ENCODE data around the gene POFUT2.

The POFUT2 gene

DNA sequence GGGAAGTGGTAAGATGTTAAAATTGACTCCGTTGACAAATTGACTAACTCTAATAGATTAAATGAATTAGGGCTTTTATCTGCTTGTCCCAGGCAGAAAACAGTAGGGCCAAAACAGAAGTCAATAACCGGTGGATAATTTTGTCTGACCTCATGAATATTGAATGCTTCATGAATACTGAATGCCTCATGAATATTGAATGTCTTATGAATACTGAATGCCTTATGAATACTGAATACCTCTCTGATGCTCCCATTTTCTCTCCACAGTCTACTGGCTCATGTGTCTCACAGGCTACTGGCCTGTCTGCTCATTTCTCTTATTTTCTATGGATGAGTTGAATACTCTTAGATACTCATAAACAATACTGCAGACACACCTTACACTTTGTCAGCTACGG lies 56.0 kb downstream of the POFUT2 start:
- H3K4me3 ChIP-seq (ENCODE audit: insufficient read depth, low read depth, low read length, poor library complexity, severe bottlenecking), result no peak overlapping the region
- H3K27me3 ChIP-seq (replicated peaks; ENCODE audit: control insufficient read depth, insufficient read depth, low read length, poor library complexity, severe bottlenecking), result no peaks in the 10 kb centered on the region
- H3K9me3 ChIP-seq (ENCODE audit: control insufficient read depth, low read length), result no peaks in the 10 kb centered on the region
- peaks cover 23% of the 10 kb centered on the region for H3K4me1 ChIP-seq (ENCODE audit: control insufficient read depth, insufficient read depth, low read length, poor library complexity, severe bottlenecking)
- no peaks in the 10 kb centered on the region for H3K36me3 ChIP-seq (ENCODE audit: control insufficient read depth, insufficient read depth, low read length)
- DNase-seq, result no peak
- no peak overlapping the region for H3K27ac ChIP-seq (ENCODE audit: insufficient read depth, low read length, poor library complexity, severe bottlenecking)

DNA sequence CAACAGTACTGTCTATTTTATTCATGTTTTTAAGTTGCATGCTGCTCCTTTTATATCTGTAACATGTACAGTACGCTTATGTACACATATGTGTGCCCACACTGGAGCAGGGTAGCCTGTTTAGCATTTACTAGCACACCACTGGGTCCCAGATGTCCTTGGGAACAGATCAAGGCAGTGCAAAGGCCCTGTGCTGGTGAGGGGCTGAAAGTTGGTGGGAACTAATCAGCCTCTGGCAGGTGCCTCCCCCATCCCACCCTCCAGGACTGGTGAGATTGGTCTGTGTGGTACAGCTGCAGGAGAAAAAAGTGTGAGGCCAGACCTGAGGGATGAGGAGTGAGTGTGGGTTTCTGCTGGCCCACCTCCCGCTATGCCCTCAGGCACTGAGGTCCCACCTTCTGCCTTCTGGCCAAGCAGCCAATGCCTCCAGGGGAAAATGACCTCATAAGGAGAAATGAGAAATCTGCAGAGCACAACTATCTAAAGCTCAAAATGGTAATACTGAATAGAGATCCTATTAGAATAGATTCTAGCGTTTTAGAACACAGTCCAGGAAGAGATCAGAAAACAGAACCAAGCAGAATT lies 58.9 kb downstream of the POFUT2 start:
- no peak for DNase-seq
- H3K27me3 ChIP-seq (replicated peaks; ENCODE audit: control insufficient read depth, insufficient read depth, low read length, poor library complexity, severe bottlenecking), result no peaks in the 10 kb centered on the region
- no peak overlapping the region for H3K27ac ChIP-seq (ENCODE audit: insufficient read depth, low read length, poor library complexity, severe bottlenecking)
- no peaks in the 10 kb centered on the region for H3K9me3 ChIP-seq (ENCODE audit: control insufficient read depth, low read length)
- H3K36me3 ChIP-seq (ENCODE audit: control insufficient read depth, insufficient read depth, low read length), result no peaks in the 10 kb centered on the region
- peaks cover 45% of the 10 kb centered on the region for H3K4me1 ChIP-seq (ENCODE audit: control insufficient read depth, insufficient read depth, low read length, poor library complexity, severe bottlenecking)
- H3K4me3 ChIP-seq (ENCODE audit: insufficient read depth, low read depth, low read length, poor library complexity, severe bottlenecking), result no peak overlapping the region

DNA sequence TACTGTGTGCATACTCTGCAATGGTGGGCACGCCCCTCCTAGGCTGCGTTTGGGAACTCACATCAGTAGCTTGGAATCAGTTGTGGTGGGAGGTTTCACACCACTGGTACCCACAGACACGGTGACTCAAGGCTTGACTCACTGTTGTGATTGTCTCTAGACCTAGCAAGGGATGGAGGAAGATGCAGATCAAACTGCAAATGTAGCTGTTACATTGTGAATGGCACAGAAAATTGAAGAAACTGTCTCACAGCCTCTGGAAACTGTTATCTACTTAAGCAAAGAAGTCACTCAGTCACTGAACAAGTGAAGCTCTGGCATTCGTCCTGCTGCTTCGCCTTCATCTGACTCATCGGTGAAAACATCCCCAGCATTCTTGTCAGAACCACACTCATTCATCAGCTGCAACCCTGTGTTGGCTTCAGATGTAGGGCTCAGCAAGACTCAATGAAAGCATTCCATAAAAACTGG lies 59.5 kb downstream of the POFUT2 start:
- Histone ChIP-seq H3K9me3 (ENCODE audit: control insufficient read depth, low read length) (no peaks in the 10 kb centered on the region), H3K4me1 (ENCODE audit: control insufficient read depth, insufficient read depth, low read length, poor library complexity, severe bottlenecking) (peaks cover 45% of the 10 kb centered on the region), H3K36me3 (ENCODE audit: control insufficient read depth, insufficient read depth, low read length) (no peaks in the 10 kb centered on the region), H3K27me3 (replicated peaks; ENCODE audit: control insufficient read depth, insufficient read depth, low read length, poor library complexity, severe bottlenecking) (no peaks in the 10 kb centered on the region), H3K4me3 (ENCODE audit: insufficient read depth, low read depth, low read length, poor library complexity, severe bottlenecking) (no peak overlapping the region), H3K27ac (ENCODE audit: insufficient read depth, low read length, poor library complexity, severe bottlenecking) (no peak overlapping the region)
- DNase-seq, result peak; percentile 49 to 70 (median 69)

DNA sequence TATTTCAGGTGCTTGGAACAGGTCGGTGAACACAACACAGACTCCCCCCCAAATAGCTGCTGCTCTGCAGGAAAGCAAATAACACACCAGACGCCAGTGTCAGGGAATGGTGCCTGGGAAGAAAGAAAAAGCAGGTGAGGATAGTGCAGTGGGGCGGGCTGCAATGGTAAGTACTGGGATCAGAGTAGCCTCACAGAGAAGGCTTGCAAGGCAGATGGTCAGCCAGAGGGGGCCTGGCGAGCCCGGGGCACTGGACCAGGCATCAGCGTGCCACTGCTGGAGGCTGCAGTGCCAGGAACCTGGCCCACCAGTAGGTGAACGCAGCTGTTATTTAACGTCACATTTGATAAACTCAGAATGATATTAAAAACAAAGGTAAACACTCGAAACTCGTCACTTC lies 60.0 kb downstream of the POFUT2 start:
- Histone ChIP-seq H3K36me3 (ENCODE audit: control insufficient read depth, insufficient read depth, low read length) (no peaks in the 10 kb centered on the region), H3K27ac (ENCODE audit: insufficient read depth, low read length, poor library complexity, severe bottlenecking) (no peak overlapping the region)
- no peak for DNase-seq

DNA sequence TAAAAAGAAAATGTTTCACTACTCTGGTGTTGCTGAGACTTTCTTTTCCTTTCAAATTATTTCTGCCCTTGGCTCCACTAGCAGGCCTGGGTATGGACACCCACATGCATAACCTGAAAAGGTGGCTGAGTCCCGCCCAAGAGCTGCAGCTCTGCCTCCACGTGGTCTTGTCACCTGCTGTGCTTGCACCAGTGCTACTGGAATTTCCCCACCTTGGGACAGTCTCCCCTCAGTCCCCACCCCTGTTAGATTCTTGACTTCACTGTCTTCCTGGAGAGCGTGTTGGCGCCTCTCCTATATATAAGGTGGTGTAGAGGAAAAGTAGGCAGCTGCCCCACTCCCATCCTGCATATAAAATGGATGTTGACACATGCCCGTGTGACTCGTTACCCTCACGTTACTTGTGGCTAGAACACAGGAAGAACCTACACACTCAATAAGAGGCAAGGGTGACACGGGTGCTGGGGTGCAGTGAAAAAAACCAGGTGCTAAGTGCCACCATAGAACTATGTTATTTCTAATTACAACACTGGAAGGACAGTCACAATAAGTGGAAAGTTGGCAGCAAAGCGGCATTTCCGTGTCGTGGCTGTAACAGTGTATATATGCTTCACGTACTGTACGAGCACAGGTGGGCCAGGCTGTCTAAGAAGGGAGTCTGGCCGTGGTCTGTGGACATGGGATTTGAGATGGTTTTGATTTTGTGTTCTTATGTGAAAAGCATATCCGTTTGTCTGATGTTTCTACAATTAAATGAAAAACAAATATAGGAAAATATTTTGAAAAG lies 61.0 kb downstream of the POFUT2 start:
- no peak overlapping the region for H3K27ac ChIP-seq (ENCODE audit: insufficient read depth, low read length, poor library complexity, severe bottlenecking)
- DNase-seq, result peak in 2 of 3 donors; percentile 21 to 23
- no peaks in the 10 kb centered on the region for H3K9me3 ChIP-seq (ENCODE audit: control insufficient read depth, low read length)

More for the DNA sequence above, 60.0 kb downstream of the POFUT2 start:
- Histone ChIP-seq H3K4me3 (ENCODE audit: insufficient read depth, low read depth, low read length, poor library complexity, severe bottlenecking) (no peak overlapping the region), H3K9me3 (ENCODE audit: control insufficient read depth, low read length) (no peaks in the 10 kb centered on the region), H3K4me1 (ENCODE audit: control insufficient read depth, insufficient read depth, low read length, poor library complexity, severe bottlenecking) (peaks cover 45% of the 10 kb centered on the region), H3K27me3 (replicated peaks; ENCODE audit: control insufficient read depth, insufficient read depth, low read length, poor library complexity, severe bottlenecking) (no peaks in the 10 kb centered on the region)

DNA sequence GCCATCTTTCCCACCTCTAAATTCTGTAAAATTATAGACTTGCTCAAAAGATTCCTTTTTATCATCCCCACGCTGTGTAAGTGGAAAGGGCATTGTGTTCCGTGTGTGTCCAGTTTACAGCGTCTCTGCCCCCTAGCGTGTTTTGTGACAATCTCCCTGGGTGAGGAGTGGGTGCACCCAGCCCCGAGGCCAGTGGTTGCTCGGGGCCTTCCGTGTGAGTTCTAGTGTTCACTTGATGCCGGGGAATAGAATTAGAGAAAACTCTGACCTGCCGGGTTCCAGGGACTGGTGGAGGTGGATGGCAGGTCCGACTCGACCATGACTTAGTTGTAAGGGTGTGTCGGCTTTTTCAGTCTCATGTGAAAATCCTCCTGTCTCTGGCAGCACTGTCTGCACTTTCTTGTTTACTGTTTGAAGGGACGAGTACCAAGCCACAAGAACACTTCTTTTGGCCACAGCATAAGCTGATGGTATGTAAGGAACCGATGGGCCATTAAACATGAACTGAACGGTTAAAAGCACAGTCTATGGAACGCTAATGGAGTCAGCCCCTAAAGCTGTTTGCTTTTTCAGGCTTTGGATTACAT lies 61.9 kb downstream of the POFUT2 start:
- H3K27ac ChIP-seq (ENCODE audit: insufficient read depth, low read length, poor library complexity, severe bottlenecking), result no peak overlapping the region

More for the DNA sequence above, 61.0 kb downstream of the POFUT2 start:
- Histone ChIP-seq H3K27me3 (replicated peaks; ENCODE audit: control insufficient read depth, insufficient read depth, low read length, poor library complexity, severe bottlenecking) (no peaks in the 10 kb centered on the region), H3K4me1 (ENCODE audit: control insufficient read depth, insufficient read depth, low read length, poor library complexity, severe bottlenecking) (peaks cover 45% of the 10 kb centered on the region), H3K36me3 (ENCODE audit: control insufficient read depth, insufficient read depth, low read length) (no peaks in the 10 kb centered on the region), H3K4me3 (ENCODE audit: insufficient read depth, low read depth, low read length, poor library complexity, severe bottlenecking) (no peak overlapping the region)

DNA sequence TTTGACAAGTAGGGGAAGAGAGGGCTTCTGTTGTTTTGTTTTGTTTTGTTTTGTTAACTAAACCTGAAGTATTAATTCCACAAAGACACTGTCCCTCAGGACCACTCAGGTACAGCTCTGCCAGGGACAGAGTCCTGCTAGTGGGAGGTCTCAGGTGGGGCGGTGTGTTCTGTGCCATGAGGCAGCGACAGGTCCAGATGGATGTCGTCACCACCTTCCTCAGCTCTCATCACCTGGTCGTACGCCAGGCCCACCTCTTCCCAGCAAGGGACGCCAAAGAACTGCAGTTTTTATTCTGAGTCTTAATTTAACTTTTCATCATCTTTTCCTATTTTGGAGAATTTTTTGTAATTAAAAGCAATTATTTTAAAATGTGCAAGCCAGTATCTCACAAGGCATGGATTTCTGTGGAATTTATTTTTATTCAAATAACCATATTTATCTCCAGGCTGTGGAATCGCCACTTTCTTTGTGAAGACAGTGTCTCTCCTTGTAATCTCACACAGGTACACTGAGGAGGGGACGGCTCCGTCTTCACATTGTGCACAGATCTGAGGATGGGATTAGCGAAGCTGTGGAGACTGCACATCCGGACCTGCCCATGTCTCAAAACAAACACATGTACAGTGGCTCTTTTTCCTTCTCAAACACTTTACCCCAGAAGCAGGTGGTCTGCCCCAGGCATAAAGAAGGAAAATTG lies 62.5 kb downstream of the POFUT2 start:
- Histone ChIP-seq H3K4me3 (ENCODE audit: insufficient read depth, low read depth, low read length, poor library complexity, severe bottlenecking) (no peak overlapping the region), H3K27ac (ENCODE audit: insufficient read depth, low read length, poor library complexity, severe bottlenecking) (peak overlapping the region; percentile 63), H3K36me3 (ENCODE audit: control insufficient read depth, insufficient read depth, low read length) (peaks cover 7% of the 10 kb centered on the region), H3K4me1 (ENCODE audit: control insufficient read depth, insufficient read depth, low read length, poor library complexity, severe bottlenecking) (peaks cover 45% of the 10 kb centered on the region), H3K9me3 (ENCODE audit: control insufficient read depth, low read length) (no peaks in the 10 kb centered on the region), H3K27me3 (replicated peaks; ENCODE audit: control insufficient read depth, insufficient read depth, low read length, poor library complexity, severe bottlenecking) (no peaks in the 10 kb centered on the region)
- DNase-seq, result no peak

More for the DNA sequence above, 61.9 kb downstream of the POFUT2 start:
- DNase-seq, result no peak
- Histone ChIP-seq H3K27me3 (replicated peaks; ENCODE audit: control insufficient read depth, insufficient read depth, low read length, poor library complexity, severe bottlenecking) (no peaks in the 10 kb centered on the region), H3K9me3 (ENCODE audit: control insufficient read depth, low read length) (no peaks in the 10 kb centered on the region), H3K4me1 (ENCODE audit: control insufficient read depth, insufficient read depth, low read length, poor library complexity, severe bottlenecking) (peaks cover 45% of the 10 kb centered on the region), H3K36me3 (ENCODE audit: control insufficient read depth, insufficient read depth, low read length) (peaks cover under 1% of the 10 kb centered on the region), H3K4me3 (ENCODE audit: insufficient read depth, low read depth, low read length, poor library complexity, severe bottlenecking) (no peak overlapping the region)

DNA sequence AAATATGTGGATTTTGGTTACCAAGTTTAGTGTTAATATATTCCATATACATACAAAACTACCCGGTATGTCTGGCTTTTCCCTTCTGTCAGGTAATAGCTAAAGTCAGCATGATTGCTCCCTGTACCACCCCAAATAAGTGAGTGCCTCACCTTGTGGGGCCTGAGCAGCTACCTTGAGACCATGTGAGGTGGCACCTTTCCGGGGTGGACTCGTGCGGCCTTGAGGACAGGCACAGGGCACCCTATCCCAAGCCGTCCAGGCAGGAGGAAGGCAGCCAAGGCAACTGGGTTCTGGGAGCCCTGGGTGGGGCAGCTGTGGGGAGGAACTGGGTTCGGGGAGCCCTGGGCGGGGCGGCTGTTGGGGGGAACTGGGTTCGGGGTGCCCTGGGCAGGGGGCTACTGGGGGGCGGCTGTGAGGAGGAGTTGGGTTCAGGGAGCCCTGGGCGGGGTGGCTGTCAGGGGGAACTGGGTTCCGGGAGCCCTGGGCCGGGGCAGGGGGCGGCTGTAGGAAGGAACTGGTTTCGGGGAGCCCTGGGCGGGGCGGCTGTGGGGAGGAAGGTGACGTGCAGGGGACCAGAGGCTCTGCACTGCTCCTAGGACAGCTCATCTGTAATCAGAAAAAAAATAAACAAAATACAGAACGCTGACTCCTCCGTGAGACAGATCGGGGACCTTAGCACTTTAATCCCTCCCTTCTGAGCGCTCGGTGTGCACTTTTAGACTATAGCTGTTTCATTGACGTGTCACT lies 63.3 kb downstream of the POFUT2 start:
- H3K36me3 ChIP-seq (ENCODE audit: control insufficient read depth, insufficient read depth, low read length), result peaks cover 9% of the 10 kb centered on the region
- peaks cover 45% of the 10 kb centered on the region for H3K4me1 ChIP-seq (ENCODE audit: control insufficient read depth, insufficient read depth, low read length, poor library complexity, severe bottlenecking)
- peak overlapping the region; percentile 63 for H3K27ac ChIP-seq (ENCODE audit: insufficient read depth, low read length, poor library complexity, severe bottlenecking)
- peak; percentile 63 to 65 (median 65) for DNase-seq
- H3K4me3 ChIP-seq (ENCODE audit: insufficient read depth, low read depth, low read length, poor library complexity, severe bottlenecking), result no peak overlapping the region
- H3K27me3 ChIP-seq (replicated peaks; ENCODE audit: control insufficient read depth, insufficient read depth, low read length, poor library complexity, severe bottlenecking), result no peaks in the 10 kb centered on the region
- H3K9me3 ChIP-seq (ENCODE audit: control insufficient read depth, low read length), result no peaks in the 10 kb centered on the region
